ENCODE results near the gene IL17REL.

Gene IL17REL

DNA sequence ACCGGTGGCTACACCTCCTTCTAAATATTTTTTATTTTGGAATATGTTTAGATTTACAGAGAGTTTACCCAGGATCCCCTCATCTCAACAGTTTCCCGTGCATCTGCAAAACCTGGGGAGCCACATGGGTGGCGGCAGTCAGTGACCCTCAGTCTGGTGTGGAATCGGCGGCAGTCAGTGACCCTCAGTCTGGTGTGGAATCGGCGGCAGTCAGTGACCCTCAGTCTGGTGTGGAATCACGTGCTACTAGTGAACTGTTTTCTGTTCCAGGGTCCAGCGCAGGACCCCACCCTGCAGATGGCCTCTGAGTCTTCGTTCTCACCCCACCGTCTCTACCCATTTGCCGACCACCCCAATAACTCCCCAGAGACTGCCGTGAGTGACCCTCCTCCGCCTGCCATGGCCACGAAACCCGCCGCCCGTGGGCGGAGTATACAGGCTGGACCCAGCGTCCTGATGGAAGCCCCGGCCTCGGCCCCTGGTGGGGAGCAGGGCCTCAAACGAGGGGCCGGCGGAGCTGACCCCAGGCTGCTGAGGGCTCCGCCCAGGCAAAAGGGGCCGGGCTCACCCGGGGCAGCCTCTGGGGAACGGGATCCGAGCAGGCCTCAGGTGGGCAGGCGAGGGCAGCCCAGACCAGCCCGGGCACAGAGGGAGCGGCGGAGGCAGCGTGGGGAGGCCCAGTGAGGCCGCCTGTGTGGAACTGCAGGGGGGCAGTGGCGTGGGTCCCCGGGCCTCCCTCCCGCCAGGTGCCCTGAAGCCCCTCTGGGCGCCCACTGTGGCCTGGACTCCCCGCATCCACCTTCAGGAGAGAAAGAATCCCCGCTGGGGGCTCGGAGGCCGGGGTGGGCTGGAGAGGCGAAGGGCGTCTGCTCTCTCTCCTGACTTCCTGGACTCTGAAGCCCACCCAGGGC is 2.5 kb downstream of the IL17REL start:
- TF ChIP-seq, protein P1, sequence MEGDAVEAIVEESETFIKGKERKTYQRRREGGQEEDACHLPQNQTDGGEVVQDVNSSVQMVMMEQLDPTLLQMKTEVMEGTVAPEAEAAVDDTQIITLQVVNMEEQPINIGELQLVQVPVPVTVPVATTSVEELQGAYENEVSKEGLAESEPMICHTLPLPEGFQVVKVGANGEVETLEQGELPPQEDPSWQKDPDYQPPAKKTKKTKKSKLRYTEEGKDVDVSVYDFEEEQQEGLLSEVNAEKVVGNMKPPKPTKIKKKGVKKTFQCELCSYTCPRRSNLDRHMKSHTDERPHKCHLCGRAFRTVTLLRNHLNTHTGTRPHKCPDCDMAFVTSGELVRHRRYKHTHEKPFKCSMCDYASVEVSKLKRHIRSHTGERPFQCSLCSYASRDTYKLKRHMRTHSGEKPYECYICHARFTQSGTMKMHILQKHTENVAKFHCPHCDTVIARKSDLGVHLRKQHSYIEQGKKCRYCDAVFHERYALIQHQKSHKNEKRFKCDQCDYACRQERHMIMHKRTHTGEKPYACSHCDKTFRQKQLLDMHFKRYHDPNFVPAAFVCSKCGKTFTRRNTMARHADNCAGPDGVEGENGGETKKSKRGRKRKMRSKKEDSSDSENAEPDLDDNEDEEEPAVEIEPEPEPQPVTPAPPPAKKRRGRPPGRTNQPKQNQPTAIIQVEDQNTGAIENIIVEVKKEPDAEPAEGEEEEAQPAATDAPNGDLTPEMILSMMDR (IDR thresholded peaks at IDR 0.05; ENCODE audit: low read depth, low read length, missing control alignments) = no peak
- DNase-seq (ENCODE audit: low read depth) = no peak
- no peak overlapping the region for H3K4me3 ChIP-seq (ENCODE audit: low read depth, low read length)
- in situ Hi-C loops (cut with HindIII; ENCODE audit: low sequenced_read_pairs) = loop anchor here (10.0 kb wide), 1 partner anchor 75 kb away; no protein-coding TSS in a partner anchor

DNA sequence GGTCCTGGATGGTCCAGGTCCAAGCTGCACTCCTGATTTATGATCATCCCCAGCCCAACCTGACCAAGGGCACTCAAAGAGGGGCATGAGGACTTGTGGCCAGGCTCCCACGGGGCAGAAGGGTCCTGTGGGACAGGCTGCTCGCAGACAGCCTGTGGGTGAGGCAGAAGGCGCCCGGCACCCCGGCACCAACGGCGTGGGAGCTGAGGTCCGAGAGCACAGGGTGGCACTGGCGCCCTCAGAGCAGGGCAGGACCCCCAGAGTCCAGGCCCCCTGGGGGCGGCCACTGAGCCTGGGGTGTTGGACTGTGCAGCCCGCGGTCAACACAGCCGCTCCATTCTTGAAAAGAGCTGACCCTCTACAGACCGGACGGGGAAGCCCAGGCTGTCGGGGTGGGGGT is 3.3 kb downstream of the IL17REL start:
- in situ Hi-C loops (cut with HindIII; ENCODE audit: low sequenced_read_pairs) = no loop called here
- TF ChIP-seq, protein P1 (IDR thresholded peaks at IDR 0.05; ENCODE audit: low read depth, low read length, missing control alignments) = no peak
- no peak for DNase-seq (ENCODE audit: low read depth)
- H3K4me3 ChIP-seq (ENCODE audit: low read depth, low read length) = no peak overlapping the region

DNA sequence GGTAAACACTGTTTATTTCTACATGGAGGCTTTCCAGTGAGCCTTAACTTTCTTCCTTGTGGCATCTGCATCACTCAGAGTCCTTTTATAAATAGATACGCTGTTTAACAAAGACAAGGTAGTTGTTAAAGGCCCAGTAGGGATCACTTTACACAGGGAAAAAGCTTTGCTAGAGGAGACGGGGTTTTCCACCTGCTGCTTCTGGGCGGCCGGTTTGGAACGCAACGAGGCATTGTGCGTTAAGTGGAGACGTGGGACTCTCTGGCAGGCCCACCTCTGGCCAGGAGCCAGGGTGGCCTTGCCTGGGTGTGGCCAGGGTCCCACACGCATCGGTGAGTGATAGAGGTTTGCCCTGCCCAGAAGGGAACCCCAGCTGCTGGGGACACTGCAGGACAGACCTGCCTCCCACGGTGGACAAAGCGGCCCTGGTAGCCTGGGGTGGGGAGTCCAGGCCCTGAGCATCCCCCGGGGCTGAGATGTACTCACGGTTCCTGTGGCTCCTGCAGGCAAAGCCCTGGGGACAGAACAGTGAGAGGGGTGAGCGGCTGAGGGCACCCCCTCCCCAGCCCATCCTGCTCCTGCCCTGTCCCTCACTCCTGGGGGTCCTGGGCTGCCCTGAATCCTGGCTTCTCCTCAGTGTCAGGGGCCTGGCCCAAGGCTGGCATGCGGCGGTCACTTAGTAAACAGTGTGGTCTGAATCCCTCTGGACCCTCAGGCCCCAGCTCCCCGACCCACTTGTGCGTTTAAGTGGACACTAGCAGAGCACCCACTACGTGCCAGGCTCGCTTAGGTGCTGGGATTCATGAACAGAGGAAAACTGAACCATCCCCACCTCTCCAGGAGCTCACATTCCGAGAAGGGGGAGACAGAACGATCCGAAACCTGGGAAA is 4.2 kb downstream of the IL17REL start:
- TF ChIP-seq, protein P1 (IDR thresholded peaks at IDR 0.05; ENCODE audit: low read depth, low read length, missing control alignments) = no peak
- no peak for DNase-seq (ENCODE audit: low read depth)
- in situ Hi-C loops (cut with HindIII; ENCODE audit: low sequenced_read_pairs) = no loop called here
- no peak overlapping the region for H3K4me3 ChIP-seq (ENCODE audit: low read depth, low read length)

DNA sequence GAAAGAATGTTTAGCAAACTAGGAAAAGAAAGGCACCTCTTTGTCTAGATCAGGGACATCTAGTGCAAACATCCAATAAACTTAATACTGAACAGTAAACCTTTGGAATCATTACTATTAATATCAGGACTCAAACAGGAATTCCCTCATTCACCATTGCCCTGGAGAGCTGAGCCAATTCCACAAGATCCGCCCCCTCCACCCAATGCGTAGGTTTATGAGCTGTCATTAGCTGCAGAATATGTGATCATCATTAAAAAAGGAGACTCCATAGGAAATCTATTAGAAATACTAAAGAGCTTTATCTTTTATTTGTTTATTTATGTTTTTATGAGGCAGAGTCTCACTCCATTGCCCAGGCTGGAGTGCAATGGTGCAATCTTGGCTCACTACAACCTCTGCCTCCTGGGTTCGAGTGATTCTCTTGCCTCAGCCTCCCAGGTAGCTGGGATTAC is 5.5 kb downstream of the IL17REL start:
- in situ Hi-C loops (cut with HindIII; ENCODE audit: low sequenced_read_pairs) = no loop called here
- DNase-seq (ENCODE audit: low read depth) = no peak
- no peak overlapping the region for H3K4me3 ChIP-seq (ENCODE audit: low read depth, low read length)
- TF ChIP-seq, protein P1 (IDR thresholded peaks at IDR 0.05; ENCODE audit: low read depth, low read length, missing control alignments) = no peak

DNA sequence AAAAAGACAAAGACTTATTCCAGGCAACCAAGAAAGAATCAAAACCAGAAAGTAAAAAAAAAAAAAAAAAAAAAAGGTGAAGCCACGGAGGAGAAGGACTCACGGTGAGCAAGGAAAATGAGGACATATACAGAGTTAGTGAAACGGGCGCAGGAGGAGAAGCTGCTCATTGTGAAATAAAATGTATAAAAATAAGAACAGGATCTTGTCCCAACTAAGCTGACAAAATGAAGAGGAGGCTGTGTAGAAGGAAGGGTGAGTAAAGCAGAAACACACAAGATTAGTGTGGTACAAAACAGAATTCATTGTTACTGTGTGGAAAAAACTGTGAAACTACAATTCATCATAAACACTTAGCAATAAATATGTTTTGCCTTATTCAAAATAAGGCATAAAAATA is 7.6 kb downstream of the IL17REL start:
- H3K4me3 ChIP-seq (ENCODE audit: low read depth, low read length) = no peak overlapping the region
- TF ChIP-seq, protein P1 (IDR thresholded peaks at IDR 0.05; ENCODE audit: low read depth, low read length, missing control alignments) = no peak
- in situ Hi-C loops (cut with HindIII; ENCODE audit: low sequenced_read_pairs) = no loop called here
- DNase-seq (ENCODE audit: low read depth) = no peak

DNA sequence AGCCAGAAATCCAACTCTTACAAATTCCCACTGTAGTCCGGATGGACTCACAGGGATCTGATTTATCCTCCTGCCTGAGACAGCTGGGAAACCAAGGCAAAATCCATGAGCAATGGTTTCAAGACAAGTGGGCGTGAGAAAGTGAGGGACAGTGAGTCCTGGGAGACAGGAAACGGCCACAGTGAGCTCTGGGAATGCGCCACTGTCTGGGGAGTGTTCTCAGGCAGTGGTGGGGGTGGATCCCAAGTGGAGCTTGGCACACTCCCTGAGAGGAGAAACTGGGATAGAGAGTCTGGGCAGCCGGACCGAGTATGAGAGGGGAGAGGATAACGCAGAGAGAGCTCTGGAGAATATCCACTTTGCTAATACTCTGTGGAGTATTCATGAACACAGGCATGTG is 9.8 kb downstream of the IL17REL start:
- no peak for DNase-seq (ENCODE audit: low read depth)
- TF ChIP-seq, protein P1 (IDR thresholded peaks at IDR 0.05; ENCODE audit: low read depth, low read length, missing control alignments) = no peak
- H3K4me3 ChIP-seq (ENCODE audit: low read depth, low read length) = no peak overlapping the region
- in situ Hi-C loops (cut with HindIII; ENCODE audit: low sequenced_read_pairs) = no loop called here

Data from astrocyte of the cerebellum (primary cell).